GM12892 (cell line): ENCODE measurements around the gene APBA2.
"Not testable (repeated sequence)": the region's sequence is repeated elsewhere in the genome, so short reads cannot be mapped to it uniquely, and the experiment has no call there.

Experiments used
- DNase-seq: peaks from one replicate; pipeline ENCODE4 v3.0.0; 2011; ENCODE audit not compliant: insufficient read length
- FAIRE-seq: peaks from 2 replicates; lab custom pipeline; 2011; peaks lifted over from hg19 to GRCh38; lab: Jason Lieb, UNC
- POLR2A ChIP-seq: IDR thresholded peaks from 2 replicates; pipeline ENCODE4 v1.6.1; 2011; ENCODE audit warnings: low read depth, low read length, control low read depth
- POLR2AphosphoS5 ChIP-seq: IDR thresholded peaks from 2 replicates; pipeline ENCODE4 v1.6.1; 2011; ENCODE audit warnings: low read depth, low read length, control low read depth
- TAF1 ChIP-seq: IDR thresholded peaks from 2 replicates; pipeline ENCODE4 v1.6.1; 2011; ENCODE audit warnings: low read depth, mild to moderate bottlenecking, control low read depth, low read length, borderline replicate concordance

The APBA2 gene

DNA sequence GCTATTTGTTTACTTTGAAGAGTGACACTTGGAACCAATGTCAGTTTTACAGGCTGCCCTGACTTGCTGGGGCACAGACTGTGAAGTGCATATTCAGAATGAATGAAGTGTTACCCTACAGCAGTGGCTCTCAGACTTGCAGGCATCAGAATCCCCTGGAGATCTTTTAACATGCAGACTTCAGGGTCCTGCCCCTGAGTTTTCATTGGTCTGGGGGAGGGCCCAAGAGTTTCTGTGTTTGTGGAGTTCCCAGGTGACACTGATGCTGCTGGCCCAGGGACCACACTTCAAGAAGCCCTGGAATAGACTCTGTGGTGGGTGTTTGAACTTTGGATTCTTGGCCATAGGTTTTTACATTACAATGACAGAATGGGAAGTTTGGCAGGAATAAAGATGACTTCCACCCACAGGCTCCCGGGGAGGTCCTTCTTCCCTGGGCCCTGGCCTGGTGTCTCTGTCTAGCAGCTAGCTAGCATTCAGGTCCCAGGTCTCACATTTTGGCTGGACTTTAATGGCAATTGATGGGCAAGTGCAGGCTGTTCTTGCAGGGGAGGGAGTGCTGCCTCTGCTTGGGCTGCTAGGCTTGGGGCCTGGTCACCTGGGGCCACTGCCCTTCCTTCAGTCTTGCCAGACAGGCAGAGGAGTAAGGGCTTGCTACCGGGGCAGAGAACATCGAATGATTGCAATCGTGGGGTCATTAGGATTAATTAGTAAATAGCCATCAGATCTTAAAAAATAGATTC is 149.0 kb downstream of the APBA2 start:
- FAIRE-seq (no peak), DNase-seq (no peak)
- TF ChIP-seq TAF1: no peak
- TF ChIP-seq POLR2A: no peak
- no peak for TF ChIP-seq POLR2AphosphoS5

DNA sequence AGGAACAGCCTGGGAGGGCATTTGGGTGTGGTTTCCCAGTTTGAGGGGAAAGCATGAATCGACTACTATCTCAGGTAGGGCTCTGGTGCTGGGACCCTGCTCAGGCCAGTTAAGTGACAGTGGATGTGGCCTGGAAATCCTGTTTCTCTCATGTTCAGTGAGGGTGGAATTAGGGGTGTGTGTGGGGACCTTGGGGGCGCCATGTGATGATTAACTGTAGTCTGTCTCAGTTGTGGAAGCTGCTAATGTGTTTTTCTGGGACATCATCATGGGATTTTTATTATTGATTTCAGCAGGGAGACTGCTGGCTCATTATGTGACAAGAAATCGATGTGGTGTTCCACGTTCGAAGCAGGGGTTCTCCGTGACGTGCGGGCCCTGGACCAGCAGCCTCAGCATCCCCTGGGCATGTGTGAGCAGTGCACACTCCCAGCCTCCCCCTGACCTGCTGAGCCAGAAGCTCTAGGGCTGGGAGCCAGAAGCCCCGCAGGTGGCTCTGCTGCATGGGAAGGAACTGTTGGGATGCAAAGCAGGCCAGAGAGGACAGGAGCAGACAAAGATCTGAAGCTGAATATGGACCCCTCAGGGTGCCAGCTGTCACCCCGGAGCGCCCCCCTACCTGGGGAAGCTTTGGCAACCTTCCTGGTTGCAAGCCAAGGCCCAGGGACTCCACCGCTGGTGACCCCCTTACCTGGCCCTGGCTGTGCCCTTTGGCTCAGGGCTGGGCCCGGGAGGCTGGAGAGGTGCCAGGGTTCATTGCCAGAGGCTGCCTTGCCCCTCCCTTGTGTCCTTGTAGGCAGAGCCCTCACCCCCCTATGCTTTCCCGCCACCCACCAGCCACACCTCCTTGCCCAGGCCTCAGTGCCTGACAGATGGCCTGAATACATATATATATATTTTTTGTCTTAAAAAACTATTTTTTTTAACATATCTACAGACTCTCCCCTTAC is 149.8 kb downstream of the APBA2 start:
- DNase-seq: no peak
- TF ChIP-seq POLR2A (no peak), POLR2AphosphoS5 (no peak), TAF1 (no peak)
- FAIRE-seq: no peak

- no peak for TF ChIP-seq POLR2A
- TF ChIP-seq TAF1: no peak
- TF ChIP-seq POLR2AphosphoS5: no peak
- no peak for FAIRE-seq
- DNase-seq: no peak
Measured at GRCh38 chr15:29037997-29038705, 152.4 kb downstream of the APBA2 start.

- no peak for FAIRE-seq
- TF ChIP-seq POLR2AphosphoS5 (no peak), TAF1 (no peak), POLR2A (no peak)
Measured at GRCh38 chr15:29039466-29040369, 153.9 kb downstream of the APBA2 start.

GRCh38 chr15:29040370-29040751 is 154.6 kb downstream of the APBA2 start:
- TF ChIP-seq POLR2AphosphoS5 (no peak), TAF1 (no peak), POLR2A (no peak)
- DNase-seq (no peak), FAIRE-seq (no peak)

More at GRCh38 chr15:29039466-29040369, 153.9 kb downstream of the APBA2 start:
- DNase-seq: no peak

GRCh38 chr15:29043736-29044502 is 158.1 kb downstream of the APBA2 start:
- FAIRE-seq (no peak), DNase-seq (no peak)
- TF ChIP-seq POLR2A: no peak
- TF ChIP-seq TAF1: no peak
- no peak for TF ChIP-seq POLR2AphosphoS5

GRCh38 chr15:29044503-29044901 is 158.7 kb downstream of the APBA2 start:
- no peak for DNase-seq
- TF ChIP-seq POLR2AphosphoS5: no peak
- no peak for TF ChIP-seq TAF1
- no peak for TF ChIP-seq POLR2A
- FAIRE-seq: no peak

DNA sequence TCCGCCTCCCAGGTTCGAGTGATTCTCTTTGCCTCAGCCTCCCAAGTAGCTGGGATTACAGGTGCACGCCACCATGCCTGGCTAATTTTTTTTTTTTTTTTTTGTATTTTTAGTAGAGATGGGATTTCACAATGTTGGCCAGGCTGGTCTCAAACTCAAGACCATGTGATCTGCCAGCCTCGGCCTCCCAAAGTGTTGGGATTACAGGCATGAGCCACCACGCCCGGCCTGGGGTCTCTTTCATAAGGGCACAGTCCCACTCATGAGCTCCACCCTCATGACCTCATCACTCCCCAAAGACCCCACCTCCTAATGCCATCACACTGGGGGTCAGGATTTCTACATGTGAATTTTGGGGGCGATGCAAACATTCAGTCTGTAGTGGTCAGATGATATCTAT is 159.4 kb downstream of the APBA2 start:
- not testable (repeated sequence) for DNase-seq, FAIRE-seq

GRCh38 chr15:29045717-29046116 is 159.9 kb downstream of the APBA2 start:
- DNase-seq (no peak), FAIRE-seq (no peak)
- TF ChIP-seq POLR2AphosphoS5 (no peak), POLR2A (no peak), TAF1 (no peak)

GRCh38 chr15:29046281-29046810 is 160.6 kb downstream of the APBA2 start:
- FAIRE-seq (no peak), DNase-seq (no peak)
- TF ChIP-seq POLR2AphosphoS5: no peak
- TF ChIP-seq TAF1: no peak
- TF ChIP-seq POLR2A: no peak
